Activated naive CD8-positive, alpha-beta T cell treated with anti-CD3 and anti-CD28 coated beads, Interleukin-2, amount 50 U/mL, for 16 hours (primary cell): ENCODE measurements around the gene EFR3B.
"Not testable (repeated sequence)": the region's sequence is repeated elsewhere in the genome, so short reads cannot be mapped to it uniquely, and the experiment has no call there.

ENCODE experiments used
- DNase-seq: peaks from one replicate; pipeline ENCODE4 v3.0.0-alpha.2; 2020; ENCODE audit warnings: low read depth, low spot score

The EFR3B gene

DNA sequence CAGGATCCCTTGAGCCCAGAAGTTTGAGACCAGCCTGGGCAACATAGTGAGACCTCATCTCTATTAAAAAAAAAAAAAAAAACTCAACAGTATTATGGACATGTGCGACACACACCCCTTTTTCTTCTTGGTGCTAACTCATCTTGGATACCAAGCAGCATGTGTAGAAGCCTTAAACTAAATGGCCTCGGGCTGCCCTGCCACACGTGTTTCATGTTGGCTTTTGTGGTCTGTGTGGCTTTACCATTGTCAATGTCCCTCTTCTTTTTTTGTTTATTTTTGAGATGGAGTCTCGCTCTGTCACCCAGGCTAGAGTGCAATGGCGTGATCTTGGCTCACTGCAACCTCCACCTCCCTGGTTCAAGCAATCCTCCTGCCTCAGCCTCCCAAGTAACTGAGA lies 109.1 kb downstream of the EFR3B start:
- not testable (repeated sequence) for DNase-seq

DNA sequence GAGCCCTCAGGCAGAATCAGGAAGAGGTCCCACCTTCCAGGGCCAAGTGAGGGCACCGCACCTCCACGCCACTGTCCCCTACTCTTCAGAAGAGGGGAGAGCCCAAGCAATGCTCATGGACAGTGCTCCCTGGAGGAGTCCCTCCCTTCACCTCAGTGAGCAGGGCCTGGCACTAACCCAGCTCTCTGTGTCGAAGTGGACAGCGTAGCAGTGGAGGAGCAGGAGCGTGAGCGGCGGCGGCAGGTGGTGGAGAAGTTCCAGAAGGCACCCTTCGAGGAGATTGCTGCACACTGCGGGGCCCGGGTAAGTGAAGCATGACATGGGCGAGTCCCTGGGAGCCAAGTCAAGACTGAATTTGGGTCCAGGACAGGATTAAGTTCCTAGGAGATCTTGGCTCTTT lies 109.8 kb downstream of the EFR3B start:
- no peak for DNase-seq

DNA sequence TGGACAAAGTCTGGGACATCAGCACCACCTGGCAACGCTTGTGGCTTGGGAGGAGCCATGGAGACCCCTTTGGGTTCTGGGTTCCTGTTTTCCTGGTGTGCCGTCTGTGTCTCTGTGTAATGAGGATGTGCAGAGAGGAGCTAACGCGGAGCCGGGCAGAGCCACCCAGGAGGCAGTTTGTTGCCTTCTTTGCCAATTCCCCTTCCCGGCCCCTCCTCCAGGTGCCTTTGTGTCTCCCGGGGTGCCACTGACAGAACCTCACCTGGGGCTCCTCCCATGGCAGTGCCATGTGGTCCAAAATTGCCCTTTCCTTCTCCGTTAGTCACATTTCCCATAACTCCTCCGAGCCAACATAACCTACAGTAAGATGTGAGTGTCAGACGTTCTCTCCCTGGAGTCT lies 113.5 kb downstream of the EFR3B start:
- no peak for DNase-seq

DNA sequence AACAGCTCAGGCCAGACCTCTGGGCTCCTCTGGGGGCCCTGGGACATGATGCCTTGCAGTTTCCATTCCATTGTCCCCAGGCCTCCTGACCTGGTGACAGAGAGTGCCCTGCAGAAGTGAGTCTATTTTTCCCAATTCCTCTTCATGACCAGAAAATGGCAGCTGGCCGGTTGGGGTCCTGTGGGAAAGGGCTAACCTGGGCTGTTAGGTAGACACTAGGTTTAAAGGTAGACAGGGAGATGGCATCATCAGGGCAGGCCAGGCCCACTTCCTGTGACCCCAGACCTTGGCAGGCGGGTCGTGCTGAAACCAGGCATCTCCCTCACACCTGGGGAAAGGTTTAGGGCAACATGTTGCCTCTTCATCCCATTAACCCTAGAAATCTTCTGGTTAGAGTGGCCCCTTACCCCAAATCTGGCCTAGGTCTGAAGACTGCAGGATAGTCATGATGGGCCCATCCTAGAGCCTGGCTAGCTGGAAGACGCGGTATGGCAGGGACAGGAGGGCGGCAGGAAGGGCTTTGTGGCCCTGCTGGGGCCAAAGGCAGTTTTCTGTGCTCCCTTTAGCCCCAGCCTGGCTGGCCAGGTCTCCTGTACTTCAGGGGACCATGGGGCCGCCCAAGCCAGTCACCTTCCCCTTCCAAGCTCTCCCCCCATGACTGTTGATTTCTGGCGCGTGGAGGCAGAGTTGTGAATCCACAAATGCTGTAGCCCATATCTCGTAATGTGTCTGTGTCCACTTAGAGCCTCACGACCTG lies 116.4 kb downstream of the EFR3B start:
- DNase-seq, result no peak

DNA sequence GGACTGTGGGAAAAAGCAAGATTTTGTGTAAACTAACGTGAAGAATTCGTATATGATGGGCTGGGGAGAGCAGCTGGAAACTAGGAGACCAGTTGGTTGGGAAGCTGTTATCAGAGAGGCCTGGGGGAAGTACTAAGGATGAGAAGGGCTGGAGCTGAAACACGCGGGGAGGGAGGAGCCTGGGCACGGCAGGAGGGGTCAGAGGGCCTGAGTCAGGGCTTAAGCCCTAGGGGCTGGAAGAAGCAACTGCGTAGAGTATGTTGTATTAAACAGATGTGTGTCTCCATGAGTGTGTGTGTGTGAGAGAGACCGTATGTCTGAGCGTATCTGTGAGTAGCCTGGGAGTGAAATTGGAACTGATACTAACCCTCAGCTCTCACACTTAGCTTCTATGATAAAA lies 118.1 kb downstream of the EFR3B start:
- DNase-seq, result no peak

DNA sequence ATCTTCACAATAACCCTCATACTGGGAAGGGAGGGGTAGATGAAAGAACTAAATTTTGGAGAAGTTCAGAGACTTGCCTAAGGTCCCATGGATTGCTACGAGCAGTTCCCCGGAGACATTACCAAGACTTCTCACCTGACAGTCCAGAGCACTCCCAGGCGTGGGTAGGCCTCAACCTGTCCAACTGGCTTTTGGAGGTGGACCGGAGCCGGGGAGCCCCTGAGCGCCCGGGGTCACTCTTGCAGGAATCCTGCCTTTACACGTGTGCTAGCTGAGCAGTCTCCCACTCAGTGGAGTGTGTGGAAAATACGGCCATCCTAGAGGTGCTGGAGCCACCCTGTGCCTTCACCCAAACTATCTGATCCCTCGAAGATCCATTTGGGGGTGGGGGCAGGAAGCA lies 118.5 kb downstream of the EFR3B start:
- DNase-seq, result no peak

DNA sequence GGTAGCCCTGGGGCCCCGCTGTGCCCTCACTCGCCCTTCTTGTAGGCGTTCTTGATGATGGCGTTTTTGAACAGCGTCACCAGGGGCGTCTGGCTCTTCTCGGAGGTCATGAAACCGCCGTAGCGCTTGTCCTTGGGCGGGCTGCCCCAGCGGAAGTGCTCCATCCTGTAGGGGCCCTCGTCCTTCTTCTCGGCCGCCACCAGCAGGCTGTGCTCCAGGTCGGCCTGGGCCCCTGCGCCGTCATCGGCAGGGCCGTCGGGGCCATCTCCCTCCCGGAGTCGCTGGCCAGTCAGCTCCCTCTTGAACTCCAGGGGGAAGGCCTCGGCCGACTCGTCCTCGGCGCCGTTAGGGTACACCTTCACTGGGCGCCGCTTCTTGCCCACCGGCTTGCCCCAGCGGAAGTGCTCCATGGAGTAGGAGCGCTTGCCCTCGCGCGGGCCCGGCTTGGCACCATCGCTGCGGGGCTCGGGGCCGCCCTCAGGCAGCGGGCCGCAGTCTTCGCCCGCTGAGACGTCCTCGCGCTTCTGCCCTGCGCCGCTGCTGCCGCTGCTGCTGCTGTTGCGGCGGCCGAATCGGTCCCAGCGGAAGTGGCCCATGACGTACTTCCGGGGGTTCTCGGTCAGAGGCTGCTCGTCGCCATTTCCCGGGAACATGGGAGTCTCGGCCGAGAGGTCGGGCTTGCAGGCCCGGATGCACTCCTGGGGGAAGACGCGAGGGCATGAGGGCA lies 119.3 kb downstream of the EFR3B start:
- peak; percentile 32 for DNase-seq

DNA sequence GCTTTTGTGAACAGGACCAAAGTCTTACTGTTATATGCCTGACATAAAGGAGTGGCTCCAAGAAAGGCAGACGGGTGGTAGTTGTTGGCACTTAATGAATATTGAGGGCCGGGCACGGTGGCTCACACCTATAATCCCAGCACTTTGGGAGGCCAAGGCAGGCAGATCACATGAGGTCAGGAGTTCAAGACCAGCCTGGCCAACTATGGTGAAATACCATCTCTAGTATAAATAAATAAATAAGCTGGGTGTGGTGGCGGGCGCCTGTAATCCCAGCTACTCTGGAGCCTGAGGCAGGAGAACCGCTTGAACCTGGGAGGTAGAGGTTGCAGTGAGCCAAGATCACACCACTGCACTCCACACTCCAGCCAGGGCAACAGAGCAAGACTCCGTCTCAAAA lies 120.2 kb downstream of the EFR3B start:
- not testable (repeated sequence) for DNase-seq

DNA sequence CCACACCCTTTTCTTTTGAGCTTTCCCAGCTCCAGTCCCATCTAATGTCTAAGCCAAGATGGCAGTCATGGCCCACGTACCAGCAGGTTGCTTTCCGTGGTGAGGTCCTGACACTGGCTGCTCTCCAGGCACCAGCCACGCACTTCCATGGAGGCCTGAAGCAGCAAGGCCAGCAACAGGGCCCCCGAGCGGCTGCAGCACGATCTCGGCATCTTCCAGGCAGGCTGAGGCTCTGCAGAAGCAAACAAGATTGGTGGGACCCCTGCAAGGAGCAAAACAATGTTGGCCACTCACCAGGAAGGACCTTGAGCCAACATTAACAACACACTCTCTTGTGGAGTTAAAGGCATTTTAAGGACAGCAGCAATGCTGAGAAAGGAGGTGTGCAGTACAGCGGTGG lies 122.7 kb downstream of the EFR3B start:
- DNase-seq, result no peak

DNA sequence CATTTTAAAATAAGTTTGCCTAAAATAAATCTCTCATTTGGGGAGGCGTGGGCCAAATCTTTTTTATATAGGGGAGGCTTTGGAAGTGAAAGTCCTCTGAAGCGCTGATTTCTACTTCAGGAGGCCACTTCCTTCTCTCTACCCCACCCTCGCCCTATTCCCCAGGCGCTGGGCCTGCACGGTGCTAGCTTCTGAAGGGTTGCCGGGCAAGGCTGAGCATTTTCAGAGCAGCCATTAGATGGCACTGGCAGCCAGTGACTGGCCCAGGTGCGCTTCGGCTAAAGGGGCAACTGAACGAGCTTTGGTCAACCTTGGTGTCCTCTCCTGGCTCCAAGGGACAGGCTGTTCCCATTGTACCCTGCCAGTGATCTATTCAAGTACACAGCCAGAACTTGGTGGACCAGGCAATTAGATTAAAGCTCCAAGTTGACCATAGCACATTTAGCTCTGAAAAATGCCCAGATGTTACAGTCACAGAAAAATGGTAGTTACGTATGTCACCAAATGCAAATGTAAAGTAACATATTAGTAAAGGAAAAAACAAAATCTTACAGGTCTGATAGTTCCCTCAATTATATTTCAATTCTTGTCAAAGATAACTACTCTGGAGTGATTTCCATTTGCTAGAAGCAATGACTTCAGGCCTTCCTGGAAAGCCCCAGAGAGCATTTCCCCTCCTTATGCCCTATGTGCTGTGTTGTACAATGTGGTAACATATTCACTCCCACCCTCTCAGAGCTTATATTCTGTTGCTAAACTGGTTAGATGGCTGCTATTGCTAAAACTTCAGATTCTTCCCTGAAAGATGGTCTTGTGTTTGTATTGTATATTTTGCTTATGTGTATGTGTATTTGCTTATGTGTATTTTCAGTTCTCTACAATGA lies 124.4 kb downstream of the EFR3B start:
- no peak for DNase-seq

DNA sequence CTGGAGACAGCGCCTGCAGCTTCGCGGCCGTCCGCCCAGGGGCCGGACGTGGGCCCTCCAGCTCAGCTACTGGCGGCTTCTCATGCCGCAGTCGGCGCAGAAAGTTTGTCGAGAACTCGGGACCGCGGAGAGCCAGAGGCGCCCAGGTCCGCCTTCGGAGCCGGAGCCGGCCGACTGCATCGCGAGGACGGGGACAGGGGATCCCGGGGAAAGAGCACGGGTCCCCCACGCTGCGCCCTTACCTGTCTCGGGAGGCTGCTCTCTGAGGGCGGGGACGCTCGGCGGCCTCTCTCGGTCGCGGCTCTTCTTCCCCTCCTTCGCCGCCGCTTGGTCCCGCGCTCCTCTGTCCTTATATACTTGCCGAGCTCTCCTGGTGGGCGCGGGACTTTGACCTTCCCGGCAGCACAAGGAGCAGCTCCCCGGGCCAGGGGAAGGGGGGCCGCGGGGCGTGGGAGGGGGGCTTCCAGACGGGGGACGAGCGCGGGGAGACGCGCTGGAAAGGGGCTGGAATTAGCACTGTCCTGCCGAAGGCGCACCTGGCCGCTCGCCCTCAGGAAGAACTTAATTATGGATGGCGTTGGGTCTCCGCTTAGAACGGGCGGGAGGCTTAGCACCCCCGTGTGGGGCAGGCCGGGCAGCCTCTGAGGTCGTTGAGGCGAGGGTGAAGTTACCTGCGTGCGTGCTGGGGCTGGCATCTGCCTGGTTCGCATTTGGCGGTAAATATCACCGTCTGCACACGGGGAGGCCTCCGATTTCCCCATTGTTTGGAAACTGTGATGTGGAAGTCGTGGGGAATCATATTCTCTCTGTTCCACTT lies 126.6 kb downstream of the EFR3B start, which contains the start of gene POMC:
TSS of gene POMC (minus strand) at position 325 of the 817 bp plus-strand sequence. CDS start 3,808 bp downstream, outside the sequence.
- DNase-seq, result no peak

DNA sequence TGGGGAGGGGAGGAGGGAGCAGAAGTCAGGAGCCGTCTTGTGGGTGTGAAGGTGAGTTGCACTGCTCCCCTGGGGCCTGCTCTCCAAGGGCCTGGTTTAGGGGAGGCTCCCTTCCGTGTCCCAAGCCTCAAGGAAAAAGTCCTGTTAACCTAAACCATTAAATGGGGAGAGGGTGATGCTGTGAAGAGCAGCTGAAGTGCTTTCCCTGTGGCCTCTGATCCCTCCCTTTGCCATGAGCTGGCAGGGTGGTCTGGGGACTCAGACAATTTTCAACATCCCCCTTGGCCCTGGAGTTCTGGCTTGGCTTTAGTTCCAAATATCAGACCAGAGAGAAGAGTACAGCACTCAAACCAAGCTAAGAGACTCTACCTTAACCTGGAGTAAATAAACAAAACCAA lies 127.2 kb downstream of the EFR3B start:
- DNase-seq, result no peak

DNA sequence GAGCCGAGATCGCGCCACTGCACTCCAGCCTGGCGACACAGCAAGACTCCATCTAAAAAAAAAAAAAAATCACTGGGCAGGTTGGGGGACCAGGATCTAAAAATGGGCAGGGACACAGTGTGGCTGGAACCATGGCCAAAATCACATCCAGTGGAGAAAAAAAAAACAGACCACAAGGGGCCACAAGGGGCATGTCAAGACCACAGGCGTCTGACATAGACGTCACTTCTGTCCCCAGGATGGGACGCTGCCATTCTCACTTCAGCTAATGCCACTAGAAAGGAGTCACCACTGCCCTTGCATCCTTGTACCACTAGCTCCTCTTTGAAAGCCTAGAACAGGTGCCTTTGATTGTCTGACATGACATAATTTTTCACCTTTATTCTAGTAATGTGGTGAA lies 129.0 kb downstream of the EFR3B start:
- DNase-seq, result no peak

DNA sequence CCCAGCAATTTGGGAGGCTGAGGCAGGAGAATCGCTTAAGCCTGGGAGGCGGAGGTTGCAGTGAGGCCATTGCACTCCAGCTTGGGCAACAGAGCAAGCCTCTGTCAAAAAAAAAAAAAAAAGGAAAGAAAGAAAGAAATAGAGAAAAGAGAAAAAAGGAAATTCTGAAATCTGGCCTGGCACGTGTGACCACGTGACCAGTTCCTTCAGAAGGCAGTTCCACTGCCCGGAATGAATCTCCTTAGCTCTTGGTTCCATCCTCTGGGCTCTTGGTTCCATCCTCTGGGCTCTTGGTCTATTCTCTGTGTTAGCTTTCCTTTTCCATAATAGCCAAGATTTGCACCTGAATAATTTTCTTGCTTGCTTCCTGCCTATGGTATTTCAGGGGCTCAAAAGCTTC lies 131.8 kb downstream of the EFR3B start:
- no peak for DNase-seq

DNA sequence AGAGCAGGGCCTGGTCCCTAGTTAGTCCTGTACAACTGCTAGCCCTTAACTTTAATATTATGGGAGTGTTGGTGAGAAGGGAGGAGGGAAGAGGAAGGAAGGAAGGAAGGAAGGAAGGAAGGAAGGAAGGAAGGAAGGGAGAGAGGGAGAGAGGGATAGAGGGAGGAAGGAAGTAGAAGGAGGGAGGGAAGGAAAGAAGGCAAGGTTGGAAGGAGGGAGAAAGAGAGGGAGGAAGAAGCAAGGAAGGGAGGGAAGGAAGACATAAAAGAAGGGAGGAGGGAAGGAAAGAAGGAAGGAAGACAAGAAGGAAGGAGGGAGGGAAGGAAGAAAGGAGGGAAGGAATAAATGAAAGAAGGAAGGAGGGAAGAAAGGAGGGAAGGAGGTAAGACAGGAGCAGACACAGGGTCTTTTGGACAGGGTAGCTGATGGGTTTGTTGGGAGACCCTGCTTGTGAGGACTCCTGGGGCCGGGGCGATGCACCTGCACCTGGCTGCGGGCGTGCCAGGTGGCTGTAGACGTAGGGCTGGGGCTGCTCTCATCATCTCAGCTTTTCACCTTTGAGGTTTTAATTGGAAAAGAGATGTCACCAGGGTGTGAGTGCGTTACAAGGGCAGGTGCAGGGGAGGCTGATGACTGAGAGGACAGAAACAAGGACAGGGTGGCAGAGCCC lies 132.5 kb downstream of the EFR3B start:
- no peak for DNase-seq

DNA sequence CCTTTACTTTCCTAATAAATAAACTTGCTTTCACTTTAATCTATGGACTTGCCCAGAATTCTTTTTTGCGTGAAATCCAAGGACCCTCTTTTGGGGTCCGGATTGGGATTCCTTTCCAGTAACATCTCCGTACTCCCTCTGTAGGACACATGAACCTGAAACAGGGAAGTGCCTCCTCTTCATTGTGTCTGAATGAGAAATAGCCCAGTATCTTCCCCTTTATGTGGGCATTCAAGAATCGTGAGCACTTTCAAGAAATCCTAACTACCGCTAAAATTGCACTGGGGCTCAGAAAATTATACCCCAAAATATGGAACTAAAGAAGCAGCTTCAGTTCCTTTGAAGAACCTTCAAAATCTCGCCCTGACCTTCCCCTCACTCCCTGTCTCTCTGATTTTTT lies 134.3 kb downstream of the EFR3B start:
- DNase-seq, result no peak

DNA sequence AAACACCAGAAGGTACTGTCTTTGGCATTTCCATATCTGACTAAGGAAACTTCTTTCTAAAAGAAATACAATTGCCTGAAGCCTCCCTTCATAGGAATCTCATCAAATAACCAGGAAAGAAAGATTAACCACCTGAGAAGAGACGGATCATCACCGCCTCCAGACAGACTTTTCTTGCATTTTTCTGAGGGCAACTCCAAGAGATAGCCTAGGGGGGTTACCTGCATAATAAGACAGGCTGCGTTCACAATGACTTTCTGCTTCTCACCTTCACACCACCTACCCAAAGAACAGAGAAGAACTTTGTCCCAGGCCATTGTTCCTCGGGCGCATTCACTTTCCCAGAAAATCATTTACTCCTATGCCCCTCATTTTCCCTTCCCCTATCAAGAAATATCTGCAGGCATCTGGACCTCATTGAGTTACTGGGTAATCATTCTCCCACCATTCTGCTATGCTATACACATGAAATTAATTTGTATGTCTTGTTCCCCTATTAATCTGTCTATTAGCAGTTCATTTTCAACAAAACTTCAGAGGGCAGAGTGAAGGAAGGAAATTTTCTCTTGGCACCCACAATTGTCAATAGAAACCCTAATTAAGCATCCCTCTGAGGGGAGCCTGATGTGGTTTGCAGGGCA lies 134.8 kb downstream of the EFR3B start:
- no peak for DNase-seq

DNA sequence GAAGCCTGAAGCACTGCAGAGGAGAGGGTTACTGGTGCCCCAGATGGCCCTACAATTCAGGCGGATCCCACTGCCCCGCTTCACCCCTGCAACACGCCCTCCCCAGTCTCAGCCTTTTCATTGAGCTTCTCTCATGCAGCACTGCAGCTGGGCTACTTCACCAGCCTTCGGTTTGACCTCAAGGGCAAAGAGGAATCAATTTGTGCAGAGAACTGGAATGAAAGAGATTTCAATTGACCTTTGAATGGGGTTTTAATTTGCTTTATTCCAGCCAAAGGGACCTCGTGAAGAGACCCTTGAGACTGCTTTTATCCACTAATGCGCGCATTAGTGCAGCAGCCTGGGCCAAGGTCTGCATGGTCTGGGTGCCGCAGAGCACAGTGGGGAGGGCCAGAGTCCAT lies 135.3 kb downstream of the EFR3B start:
- no peak for DNase-seq

DNA sequence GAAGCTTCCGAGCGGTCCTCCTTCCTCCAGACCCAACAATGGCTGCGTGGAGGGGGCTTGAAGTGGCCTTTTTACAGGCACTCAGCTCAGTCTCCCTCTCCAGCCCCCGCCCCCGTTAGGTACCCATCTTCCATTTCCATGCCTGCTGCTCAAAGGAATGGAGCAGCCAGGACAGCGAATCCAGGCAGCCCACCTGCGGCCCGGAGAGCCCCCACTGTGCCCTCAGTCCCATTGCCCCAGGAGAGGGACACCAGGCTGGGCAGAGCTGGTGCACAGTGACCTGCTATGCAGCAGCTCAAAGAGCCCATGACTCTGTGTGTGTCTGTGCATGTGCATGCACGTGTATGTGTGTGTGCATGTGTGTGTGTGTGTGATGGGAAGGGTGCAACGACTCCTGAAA lies 137.1 kb downstream of the EFR3B start:
- DNase-seq, result no peak

DNA sequence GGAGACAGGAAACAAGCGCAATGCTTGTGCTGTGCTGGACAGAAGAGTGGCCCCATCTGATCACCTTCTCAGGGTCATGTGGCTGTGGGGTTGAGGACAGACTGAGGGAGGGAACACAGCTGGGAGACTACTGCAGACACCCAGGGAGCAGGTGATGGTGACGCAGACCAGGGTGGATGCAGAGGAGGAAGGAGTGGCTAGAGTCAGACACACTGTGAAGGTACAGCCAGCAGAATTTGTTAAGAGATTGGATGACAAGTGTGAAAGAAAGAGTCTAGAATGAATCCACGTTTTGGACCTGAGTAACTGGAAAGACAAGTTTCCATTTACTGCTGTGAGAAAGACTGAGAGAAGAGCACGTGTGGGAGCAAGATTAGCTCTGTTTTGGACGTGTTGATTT lies 142.4 kb downstream of the EFR3B start:
- no peak for DNase-seq
